GM12878 (cell line): ENCODE data around the gene ARL11. TPM values are rescaled to one million over a fixed set of nuclear protein-coding genes. Genes with fewer than 3 reads are reported as not detected.

Experiments used
- ATAC-seq: fragments of 200-7000 bp; cut with Tn5 transposase; 3 replicates; pipeline ENCODE4 v1.9.1; 2020; ENCODE audit warnings: mild to moderate bottlenecking, moderate library complexity
- BruUV-seq: library from RNA; stranded (reverse); fragments of 400-500 nt; replicated peaks from 2 replicates; lab custom pipeline; 2021; lab: Mats Ljungman, UMichigan
- CTCF ChIA-PET: fragments of 300-600 bp; sonication (Branson Sonifier 250); formaldehyde crosslinking; extraction: SDS; loops from one replicate; lab custom pipeline; 2021; ENCODE audit warnings: inconsistent platforms; lab: Yijun Ruan, JAX
- POLR2A ChIA-PET: fragments of 350-600 bp; formaldehyde crosslinking; extraction: SDS; loops from one replicate; lab custom pipeline; 2021; ENCODE audit warnings: inconsistent platforms; lab: Charles Lee
- RAD21 ChIA-PET: fragments of 300-600 bp; sonication (Branson Sonifier 250); formaldehyde crosslinking; loops from one replicate; lab custom pipeline; 2023; ENCODE audit warnings: antibody characterized with exemption; ENCODE audit not compliant: unreplicated experiment; lab: Charles Lee
- SMC1A ChIA-PET: fragments of 300-600 bp; sonication (Branson Sonifier 250); formaldehyde crosslinking; loops from one replicate; lab custom pipeline; 2023; ENCODE audit not compliant: unreplicated experiment, uncharacterized antibody; lab: Charles Lee
- DNase-seq: peaks from one replicate; pipeline ENCODE4 v3.0.0-alpha.2; 2011; ENCODE audit warnings: low read depth, low spot score
- FAIRE-seq: peaks from 3 replicates; lab custom pipeline; 2011; peaks lifted over from hg19 to GRCh38; lab: Jason Lieb, UNC
- H2AFZ ChIP-seq: 2 replicates; pipeline ENCODE4 v1.6.0; 2011; ENCODE audit warnings: low read depth, low read length, control low read depth; ENCODE audit not compliant: control insufficient read depth
- H3K27ac ChIP-seq: 2 replicates; pipeline ENCODE4 v1.5.1; 2011; ENCODE audit warnings: control low read depth; ENCODE audit not compliant: control insufficient read depth, insufficient read depth
- H3K27me3 ChIP-seq, 2 experiments: replicated peaks in 1 of 2; 2 replicates each; pipeline versions ENCODE4 v1.6.0 to v1.6.1; 2011; ENCODE audit warnings: low read length in 1 of 2; ENCODE audit not compliant: control insufficient read depth in 2 of 2, insufficient read depth in 2 of 2
- H3K36me3 ChIP-seq, 2 experiments: 2 replicates each; pipeline ENCODE4 v1.5.1; 2011; ENCODE audit warnings: low read length in 1 of 2; ENCODE audit not compliant: control insufficient read depth in 2 of 2, insufficient read depth in 2 of 2
- H3K4me1 ChIP-seq: 2 replicates; pipeline ENCODE4 v1.6.1; 2011; ENCODE audit warnings: mild to moderate bottlenecking, low read length, moderate library complexity, mixed read lengths; ENCODE audit not compliant: control insufficient read depth, insufficient read depth
- H3K4me2 ChIP-seq: 2 replicates; pipeline ENCODE4 v1.6.0; 2011; ENCODE audit warnings: control low read depth; ENCODE audit not compliant: control insufficient read depth, insufficient read depth
- H3K4me3 ChIP-seq: fragments of 200-600 bp; sonication (generic); 2 replicates; pipeline ENCODE4 v1.5.1; 2016
- H3K79me2 ChIP-seq: 2 replicates; pipeline ENCODE4 v1.6.0; 2011; ENCODE audit warnings: low read length; ENCODE audit not compliant: control insufficient read depth, insufficient read depth
- H3K9ac ChIP-seq: 2 replicates; pipeline ENCODE4 v1.8.0; 2011; ENCODE audit warnings: low read length, control low read depth, mixed read lengths; ENCODE audit not compliant: control insufficient read depth, insufficient read depth
- H3K9me3 ChIP-seq: replicated peaks from 3 replicates; pipeline ENCODE4 v1.5.1; 2011; ENCODE audit warnings: mild to moderate bottlenecking, low read length; ENCODE audit not compliant: control insufficient read depth, insufficient read depth
- H4K20me1 ChIP-seq: 2 replicates; pipeline ENCODE4 v1.6.0; 2011; ENCODE audit not compliant: control insufficient read depth, insufficient read depth
- BACH1 ChIP-seq: fragments of 450-650 bp; IDR thresholded peaks from 2 replicates; pipeline ENCODE4 v1.6.1; 2017; ENCODE audit warnings: mild to moderate bottlenecking, borderline replicate concordance
- CTCF ChIP-seq, 3 experiments: IDR thresholded peaks in 2 of 3; conservative IDR thresholded peaks in 1 of 3; 2 replicates each; pipeline ENCODE4 v1.5.1; 2011; ENCODE audit warnings: low read depth in 3 of 3, low read length in 3 of 3, mild to moderate bottlenecking in 3 of 3, control low read depth in 2 of 3, moderate library complexity in 2 of 3, inconsistent platforms in 1 of 3, mixed read lengths in 1 of 3; ENCODE audit not compliant: control insufficient read depth in 2 of 3, insufficient read depth in 1 of 3; ENCODE audit errors: extremely low read depth in 1 of 3
- CUX1 ChIP-seq: IDR thresholded peaks from 2 replicates; pipeline ENCODE4 v1.6.1; 2012; ENCODE audit warnings: improper control_type of control experiment, low read depth, low read length; ENCODE audit not compliant: insufficient replicate concordance
- MEF2A ChIP-seq: IDR thresholded peaks from 2 replicates; pipeline ENCODE4 v1.6.1; 2011; ENCODE audit warnings: low read depth, mild to moderate bottlenecking, low read length, moderate library complexity; ENCODE audit not compliant: insufficient read depth
- NFXL1 ChIP-seq: fragments of 450-650 bp; IDR thresholded peaks from 2 replicates; pipeline ENCODE4 v1.6.1; 2017; ENCODE audit warnings: antibody characterized with exemption, mild to moderate bottlenecking, borderline replicate concordance
- RAD21 ChIP-seq: IDR thresholded peaks from 2 replicates; pipeline ENCODE4 v1.6.1; 2011; ENCODE audit warnings: mild to moderate bottlenecking, low read depth, low read length, moderate library complexity; ENCODE audit not compliant: insufficient read depth
- RB1 ChIP-seq: fragments of 450-650 bp; formaldehyde crosslinking; IDR thresholded peaks from 2 replicates; pipeline ENCODE4 v1.6.1; 2017; ENCODE audit warnings: mild to moderate bottlenecking, borderline replicate concordance
- RUNX3 ChIP-seq: IDR thresholded peaks from 2 replicates; pipeline ENCODE4 v1.6.1; 2012; ENCODE audit warnings: low read length, inconsistent platforms
- SMC3 ChIP-seq: IDR thresholded peaks from 2 replicates; pipeline ENCODE4 v1.6.1; 2011; ENCODE audit warnings: low read length, improper control_type of control experiment, borderline replicate concordance
- ZNF24 ChIP-seq: fragments of 450-650 bp; IDR thresholded peaks from 2 replicates; pipeline ENCODE4 v1.6.1; 2017; ENCODE audit warnings: antibody characterized with exemption, mild to moderate bottlenecking
- WGBS: methylation state at CpG from one replicate; pipeline ENCODE4 v1.1.6; 2016; ENCODE audit warnings: low lambda C conversion rate; ENCODE audit not compliant: insufficient replicate concordance, insufficient coverage; ENCODE audit errors: missing lambda C conversion rate; 5-methylcytosine and 5-hydroxymethylcytosine counted together
- in situ Hi-C: fragments of 300-500 bp; cut with MboI; formaldehyde crosslinking; loops from 9 replicates; pipeline ENCODE4 v1.14.3; 2018; ENCODE audit warnings: mixed read lengths
- intact Hi-C: fragments of 100-400 bp; cut with micrococcal nuclease; formaldehyde crosslinking; loops from one replicate; pipeline ENCODE4 v1.14.2; 2022; ENCODE audit not compliant: unreplicated experiment
- polyA plus RNA-seq, 11 experiments: library from polyadenylated mRNA; depleted of rRNA in 4 of 11; unstranded in 6 of 11; stranded (reverse) in 5 of 11; fragments of >200 nt; fragmentation: Nextera tagmentation in 4 of 11; fragmentation: Illumina TruSeq in 1 of 11; extraction: Ambion mirVana in 4 of 11; extraction: Trizol in 1 of 11; gene quantifications; 1 replicate in 1 of 11; 2 replicates in 10 of 11; pipeline versions ENCODE4 v1.2.1 to v1.2.3, GENCODE V29; 2011 to 2016; ENCODE audit warnings: inconsistent platforms in 2 of 11, missing spikeins in 2 of 11, low read depth in 1 of 11
- total RNA-seq, 4 experiments: library from RNA; depleted of rRNA in 3 of 4; stranded (reverse); fragments of >200 nt in 3 of 4; fragmentation: Illumina TruSeq in 1 of 4; extraction: Trizol in 1 of 4; gene quantifications; 2 replicates each; pipeline versions ENCODE4 v1.2.1 to v1.2.3, GENCODE V29; 2013 to 2021

ARL11 gene
- total and polyA plus RNA-seq, 10 of the 15 experiments (the other 5 are each of a cell fraction or from before 2014, with no cell fraction given), result 2.0 to 7.2 (median 4.4) TPM

- ChIA-PET SMC1A (no interaction called here), POLR2A (no interaction called here), RAD21 (no interaction called here), CTCF (no interaction called here)
- no peaks in the 10 kb centered on the region for H3K27me3 ChIP-seq
- H3K36me3 ChIP-seq, result no peaks in the 10 kb centered on the region
- no peak overlapping the region for H3K27ac ChIP-seq
- no peak overlapping the region for H3K4me2 ChIP-seq
- FAIRE-seq, result no peak
- WGBS, result 60% methylated on average over 14 of the region's 16 CpGs
- no peaks in the 10 kb centered on the region for H3K4me1 ChIP-seq
- intact Hi-C loops (loop anchor here (5.0 kb wide), 2 partner anchors 195 to 1195 kb away; no protein-coding TSS in a partner anchor), in situ Hi-C loops (loop anchor here (25.0 kb wide), 1 partner anchor 1410 kb away; no protein-coding TSS in a partner anchor)
- no peaks in the 10 kb centered on the region for H4K20me1 ChIP-seq
- ATAC-seq, result peak; percentile 64
- no TSS peak for BruUV-seq
- H3K9ac ChIP-seq, result no peak overlapping the region
- H3K9me3 ChIP-seq, result no peaks in the 10 kb centered on the region
- no peak overlapping the region for H2AFZ ChIP-seq
- no peaks in the 10 kb centered on the region for H3K79me2 ChIP-seq
- TF ChIP-seq ZNF24 (no peak), CUX1 (no peak), RB1 (no peak), SMC3 (peak; percentile 36; the same call in 1 of the 2 replicates), MEF2A (no peak), RAD21 (peak; percentile 48), NFXL1 (no peak), RUNX3 (no peak; the same call in 1 of the 2 replicates), BACH1 (no peak), CTCF (IDR thresholded peaks at IDR 0.05 in 2 of 3, conservative IDR thresholded peaks at IDR 0.05 in 1 of 3; ENCODE audit: control insufficient read depth in 2 of 3, extremely low read depth in 1 of 3, insufficient read depth in 1 of 3, low read depth in 3 of 3, low read length in 3 of 3) (peak; percentile 29 to 37 (median 33); a peak in 4 of 6 replicates)
- H3K4me3 ChIP-seq, result no peak overlapping the region
- DNase-seq, result no peak
Observed at GRCh38 chr13:49652355-49653305, 24.3 kb downstream of the ARL11 start.
